Lung (tissue), 12 donors: ENCODE measurements around the gene EIF4E1B. TPM values are rescaled to one million over a fixed set of nuclear protein-coding genes. Genes with fewer than 3 reads are reported as not detected.

Experiments
- ATAC-seq: fragments of 200-7000 bp; cut with Tn5 transposase; one replicate; pipeline ENCODE4 v1.9.1; 2020; ENCODE audit warnings: moderate number of reproducible peaks; ENCODE audit not compliant: insufficient read depth, low FRiP score
- DNase-seq, 3 donors: peaks; one replicate each; pipeline ENCODE4 v3.0.0-alpha.2; 2013 to 2017
- H3K27ac ChIP-seq, 2 donors: one replicate each; pipeline ENCODE4 v1.5.1; 2013; ENCODE audit warnings: mild to moderate bottlenecking in 2 of 2, moderate library complexity in 2 of 2, control low read depth in 1 of 2, inconsistent platforms in 1 of 2, low read depth in 1 of 2, low read length in 1 of 2
- H3K27me3 ChIP-seq, 3 donors: one replicate each; pipeline ENCODE4 v1.5.1; 2013; ENCODE audit warnings: low read length in 2 of 3; ENCODE audit not compliant: control insufficient read depth in 3 of 3, insufficient read depth in 3 of 3
- H3K36me3 ChIP-seq, 4 donors: one replicate each; pipeline ENCODE4 v1.5.1; 2013; ENCODE audit warnings: low read length in 4 of 4, mild to moderate bottlenecking in 1 of 4, moderate library complexity in 1 of 4; ENCODE audit not compliant: control insufficient read depth in 4 of 4, insufficient read depth in 4 of 4
- H3K4me1 ChIP-seq, 5 donors: one replicate each; pipeline ENCODE4 v1.5.1; 2013; ENCODE audit warnings: low read length in 5 of 5, mild to moderate bottlenecking in 2 of 5, moderate library complexity in 1 of 5; ENCODE audit not compliant: control insufficient read depth in 5 of 5, insufficient read depth in 5 of 5
- H3K4me3 ChIP-seq: one replicate; pipeline ENCODE4 v1.5.1; 2013; ENCODE audit warnings: mild to moderate bottlenecking, control low read depth, moderate library complexity
- H3K9ac ChIP-seq, 2 donors: one replicate each; pipeline ENCODE4 v1.5.1; 2013; ENCODE audit warnings: low read length in 2 of 2, control low read depth in 1 of 2; ENCODE audit not compliant: insufficient read depth in 1 of 2
- H3K9me3 ChIP-seq, 4 donors: one replicate each; pipeline ENCODE4 v1.5.1; 2013; ENCODE audit warnings: low read length in 3 of 4, mild to moderate bottlenecking in 1 of 4, moderate library complexity in 1 of 4; ENCODE audit not compliant: control insufficient read depth in 4 of 4, insufficient read depth in 3 of 4
- CTCF ChIP-seq: IDR thresholded peaks from 2 replicates; pipeline ENCODE4 v1.5.1; 2012; ENCODE audit warnings: mild to moderate bottlenecking; ENCODE audit errors: control extremely low read depth, extremely low read depth
- WGBS, 2 donors: extraction: QIAGEN DNeasy Blood & Tissue Kit; methylation state at CpG; one replicate each; pipeline ENCODE4 v1.1.7; 2013; 5-methylcytosine and 5-hydroxymethylcytosine counted together
- polyA plus RNA-seq, 2 donors: library from polyadenylated mRNA; stranded (reverse); fragments of 200-250 nt; gene quantifications; one replicate each; pipeline ENCODE4 v1.2.1, GENCODE V29; 2013
- total RNA-seq, 2 donors: library from RNA; depleted of rRNA in 1 of 2; stranded (reverse); fragments of >200 nt in 1 of 2; gene quantifications; one replicate each; pipeline ENCODE4 v1.2.1, GENCODE V29; 2014 to 2021
- donor health status: control.
- donor health status: control.
- donor health status: Bipolar disorder and iron deficiency.
- donor health status: healthy.
- donor health status: DM: yes; HTN: yes; CAD: no.

EIF4E1B gene
- total and polyA plus RNA-seq, 4 donors, result not detected

GRCh38 chr5:176621661-176622079 is 8.8 kb upstream of the EIF4E1B start:
- Histone ChIP-seq H3K27me3 (peaks cover 11 to 75% (median 57%) of the 10 kb centered on the region in 3 donors), H3K4me1 (peaks cover 0 to 9% (median 0%) of the 10 kb centered on the region in 5 donors), H3K9me3 (peaks cover 0 to 12% (median 0%) of the 10 kb centered on the region in 4 donors), H3K9ac (no peak overlapping the region), H3K27ac (no peak overlapping the region), H3K36me3 (no peaks in the 10 kb centered on the region), H3K4me3 (no peak overlapping the region)
- no peak for ATAC-seq
- TF ChIP-seq CTCF, result no peak
- DNase-seq, result no peak
- 57 to 61% methylated on average over 13 of the region's 13 CpGs for WGBS, 2 donors

- ATAC-seq (no peak), DNase-seq (no peak)
- no peak overlapping the region for H3K9ac ChIP-seq
- WGBS, 2 donors, result 73 to 74% methylated on average over 4 of the region's 4 CpGs
- H3K27me3 ChIP-seq, result peaks cover 8 to 79% (median 58%) of the 10 kb centered on the region in 3 donors
- no peak overlapping the region for H3K4me3 ChIP-seq
- H3K36me3 ChIP-seq, result no peaks in the 10 kb centered on the region
- H3K4me1 ChIP-seq, result peaks cover 0 to 9% (median 0%) of the 10 kb centered on the region in 5 donors
- H3K27ac ChIP-seq, result no peak overlapping the region
- peaks cover 0 to 9% (median 0%) of the 10 kb centered on the region in 4 donors for H3K9me3 ChIP-seq
- TF ChIP-seq CTCF, result no peak
These were observed 6.3 kb upstream of the EIF4E1B start for GRCh38 chr5:176624142-176624541.

GRCh38 chr5:176624938-176625337 is 5.5 kb upstream of the EIF4E1B start:
- Histone ChIP-seq H3K36me3 (no peaks in the 10 kb centered on the region), H3K4me1 (peaks cover 0 to 11% (median 3%) of the 10 kb centered on the region in 5 donors), H3K27me3 (peaks cover 16 to 80% (median 57%) of the 10 kb centered on the region in 3 donors), H3K27ac (no peak overlapping the region), H3K9me3 (peaks cover 0 to 2% (median 0%) of the 10 kb centered on the region in 4 donors), H3K9ac (no peak overlapping the region), H3K4me3 (no peak overlapping the region)
- DNase-seq (no peak), ATAC-seq (no peak)
- no peak for TF ChIP-seq CTCF
- 60 to 71% methylated on average over 9 of the region's 9 CpGs for WGBS, 2 donors

- no peak for ATAC-seq
- H3K9ac ChIP-seq, result no peak overlapping the region
- no peaks in the 10 kb centered on the region for H3K36me3 ChIP-seq
- peaks cover 0 to 11% (median 4%) of the 10 kb centered on the region in 5 donors for H3K4me1 ChIP-seq
- TF ChIP-seq CTCF, result no peak
- no peak overlapping the region for H3K4me3 ChIP-seq
- no peak overlapping the region for H3K27ac ChIP-seq
- H3K27me3 ChIP-seq, result peaks cover 19 to 76% (median 56%) of the 10 kb centered on the region in 3 donors
- 78 to 88% methylated on average over 2 of the region's 2 CpGs for WGBS, 2 donors
- H3K9me3 ChIP-seq, result peaks cover 0 to 2% (median 0%) of the 10 kb centered on the region in 4 donors
- DNase-seq, result no peak
These were observed 5.0 kb upstream of the EIF4E1B start for GRCh38 chr5:176625512-176625911.
